ENCODE results near the gene WDCP. TPM values are rescaled to one million over a fixed set of nuclear protein-coding genes. Genes with fewer than 3 reads are reported as not detected.
A peak's percentile ranks its signal among the peaks of the same experiment; 100 is the strongest.
"Not testable (repeated sequence)": the region's sequence is repeated elsewhere in the genome, so short reads cannot be mapped to it uniquely, and the experiment has no call there.

The WDCP gene
- total RNA-seq, 1 donor from 2014 or later, result 12.6 TPM

DNA sequence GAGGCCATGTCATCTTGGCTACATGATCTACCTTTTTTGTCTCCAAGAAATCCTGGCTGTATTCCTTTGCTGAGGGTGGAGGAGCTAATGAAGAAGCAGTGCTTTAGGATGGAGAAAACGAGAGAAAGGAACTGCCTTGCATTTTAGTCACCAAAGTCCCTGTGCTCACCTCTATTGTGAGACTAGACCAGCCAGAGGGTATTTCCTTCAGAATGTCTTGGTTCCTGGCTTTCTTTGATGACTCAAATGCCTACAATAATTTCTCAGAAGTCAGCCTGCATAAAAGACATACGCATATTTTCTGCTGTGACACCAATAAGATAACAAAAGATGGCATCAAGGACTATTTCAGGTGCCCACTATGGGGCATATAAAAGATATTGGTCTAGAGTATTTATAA is 18.1 kb upstream of the WDCP start:
- no peak for DNase-seq

DNA sequence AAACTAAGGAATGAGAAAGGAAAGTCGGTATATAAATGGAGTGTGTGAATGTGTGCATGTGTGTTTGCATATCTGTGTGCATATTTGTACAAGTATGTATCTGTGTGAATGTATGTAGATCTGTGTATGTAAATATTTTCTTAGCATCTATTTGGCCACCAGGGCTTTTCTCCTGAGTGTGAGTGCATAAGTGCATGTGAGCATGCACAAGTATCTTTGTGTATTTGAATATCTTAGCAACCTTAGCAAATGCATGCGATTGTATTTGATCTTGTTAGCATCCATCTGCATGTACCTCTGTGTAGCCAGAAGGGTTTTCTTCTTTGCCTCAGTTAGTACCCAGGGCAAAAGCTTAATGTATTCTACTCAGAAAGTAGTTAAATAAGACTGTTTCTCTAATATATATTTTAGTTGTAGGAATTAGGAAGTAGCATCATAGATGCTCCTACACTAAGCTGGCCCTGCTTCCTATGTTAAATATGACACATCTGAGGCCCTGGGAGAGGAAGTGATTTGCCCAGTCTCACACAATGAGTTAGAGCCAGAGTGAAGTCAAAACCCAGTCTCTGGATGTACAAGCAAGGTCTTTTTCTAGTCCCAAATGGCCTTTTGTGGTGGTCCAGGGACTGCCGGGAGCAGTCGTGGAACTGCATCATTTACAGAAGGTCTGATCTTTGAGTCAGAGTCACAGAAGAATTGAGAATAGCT is 11.5 kb upstream of the WDCP start:
- no peak for DNase-seq

DNA sequence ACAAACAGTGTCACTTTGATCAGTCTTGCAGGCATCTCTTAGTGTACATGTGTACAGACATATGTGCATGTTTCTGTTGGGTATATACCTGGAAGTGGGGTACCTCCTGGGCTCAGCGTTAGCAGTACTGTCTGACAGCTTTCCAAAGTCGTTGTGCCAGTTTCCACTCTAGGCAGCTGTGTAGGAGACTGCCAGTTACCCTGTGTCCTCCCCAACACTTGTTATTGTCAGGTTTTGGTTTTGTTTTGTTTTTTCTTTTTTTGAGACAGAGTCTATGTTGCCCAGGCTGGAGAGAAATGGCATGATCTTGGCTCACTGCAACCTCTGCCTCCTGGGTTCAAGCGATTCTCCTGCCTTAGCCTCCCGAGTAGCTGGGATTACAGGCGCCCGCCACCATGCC is 8.6 kb upstream of the WDCP start:
- DNase-seq, result no peak

DNA sequence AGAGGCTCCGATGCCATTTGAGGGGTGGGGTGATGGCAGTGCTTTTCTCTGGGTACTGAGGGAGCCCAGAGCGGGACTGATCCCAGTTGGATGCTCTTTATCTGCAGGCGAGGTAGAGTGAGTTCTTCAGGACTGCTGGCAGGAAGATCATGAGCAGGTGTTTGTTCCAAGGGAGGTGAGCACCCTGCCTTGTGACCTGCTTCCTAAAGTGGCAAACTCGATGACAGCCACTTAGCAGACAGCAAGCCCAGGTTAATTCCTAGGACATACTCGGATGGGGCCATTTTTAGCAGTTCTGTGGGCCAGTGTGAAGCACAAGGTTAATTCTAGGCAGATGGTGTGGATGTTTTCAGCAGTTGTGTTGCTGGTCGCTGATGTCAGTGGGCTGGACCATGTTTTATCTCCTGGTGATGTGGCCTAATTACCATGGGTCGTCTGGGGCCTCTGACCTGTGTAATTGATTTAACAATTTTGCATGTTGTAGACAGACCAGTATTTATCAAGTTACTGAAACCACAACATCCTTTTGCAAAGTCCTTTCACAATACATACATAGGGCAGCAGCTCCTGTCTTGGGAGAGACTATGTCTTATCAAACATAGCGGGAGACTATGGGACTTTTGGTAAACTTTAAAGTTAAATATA is 7.3 kb upstream of the WDCP start:
- no peak for DNase-seq

DNA sequence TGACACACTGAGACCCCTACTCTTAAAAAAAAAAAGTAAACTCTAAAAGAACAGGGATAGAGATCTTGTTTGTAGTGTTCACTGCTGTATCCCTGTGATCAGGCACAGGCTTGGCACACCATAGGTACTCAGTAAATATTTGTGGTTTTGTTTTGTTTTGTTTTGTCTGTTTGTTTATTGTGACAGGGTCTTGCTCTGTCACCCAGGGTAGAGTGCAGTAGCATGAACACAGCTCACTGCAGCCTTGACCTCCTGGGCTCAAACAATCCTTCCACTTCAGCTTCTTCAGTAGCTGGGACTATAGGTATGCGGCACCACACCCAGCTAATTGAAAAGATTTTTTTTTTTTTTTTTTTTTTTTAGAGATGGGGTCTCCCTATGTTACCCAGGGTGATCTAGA is 5.8 kb upstream of the WDCP start:
- no peak for DNase-seq

DNA sequence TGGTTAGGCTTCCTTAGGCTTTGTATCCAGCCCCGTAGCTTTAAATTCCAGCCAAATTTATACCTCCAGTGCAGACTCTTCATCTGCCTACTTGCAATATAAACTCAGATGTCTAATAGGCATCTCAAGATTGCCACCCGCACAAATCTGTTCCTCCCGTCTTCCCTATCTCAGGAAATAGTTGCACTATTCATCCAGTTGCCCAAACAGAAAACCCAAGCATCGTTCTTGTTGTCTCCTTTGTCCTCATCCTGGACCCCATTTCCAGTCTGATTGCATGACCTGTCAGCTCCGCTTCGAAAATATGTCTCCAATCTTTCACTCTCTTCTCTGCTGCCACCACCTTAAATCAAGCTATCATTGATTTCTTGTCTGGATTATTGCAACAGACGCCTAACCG is 4.6 kb upstream of the WDCP start:
- no peak for DNase-seq

DNA sequence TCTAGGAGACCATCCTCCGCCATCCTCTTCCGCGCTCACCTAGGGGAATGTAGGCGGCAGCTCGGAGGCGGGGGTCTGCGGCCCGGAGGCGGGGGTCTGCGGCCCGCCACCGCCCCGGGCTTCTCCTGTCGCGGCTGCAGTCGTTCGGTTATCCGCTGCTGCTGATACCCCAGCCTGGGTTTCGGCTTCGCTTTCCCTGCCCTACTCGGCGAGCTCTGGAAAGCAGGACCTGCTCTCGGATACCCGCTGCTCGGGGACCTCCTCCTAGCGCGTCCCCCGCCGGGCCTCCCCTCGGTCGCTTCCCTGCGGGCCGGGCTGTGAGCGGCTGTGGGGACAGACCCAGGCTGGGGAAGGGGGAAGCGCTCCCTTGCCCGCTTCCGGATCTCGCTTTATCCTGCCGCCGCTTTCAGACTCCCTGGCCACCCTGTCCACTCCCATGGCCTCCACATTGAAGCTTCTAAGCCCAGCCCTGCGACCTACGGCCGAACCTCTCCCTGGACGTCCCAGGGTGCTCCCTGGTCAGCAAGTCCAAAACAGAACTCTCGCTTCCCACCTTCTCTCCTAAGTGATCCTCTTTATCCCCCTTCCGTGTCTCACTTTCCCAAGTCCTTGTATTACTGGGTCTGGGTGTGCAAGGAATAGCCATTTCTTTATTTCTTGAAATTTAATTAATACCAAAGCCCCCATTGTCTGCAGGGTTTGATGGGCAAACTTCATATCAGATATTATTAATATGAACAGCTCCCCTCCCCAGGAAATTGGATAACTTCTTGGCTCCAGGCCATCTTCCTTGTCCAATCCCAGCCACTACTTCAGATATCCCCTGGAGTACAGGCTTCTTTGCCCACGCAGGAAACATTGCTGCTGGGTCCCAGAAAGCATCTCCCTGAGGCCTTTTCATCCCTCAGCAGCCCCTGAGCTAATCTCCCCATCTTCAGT is 3.1 kb upstream of the WDCP start:
- DNase-seq, result peak; percentile 24

DNA sequence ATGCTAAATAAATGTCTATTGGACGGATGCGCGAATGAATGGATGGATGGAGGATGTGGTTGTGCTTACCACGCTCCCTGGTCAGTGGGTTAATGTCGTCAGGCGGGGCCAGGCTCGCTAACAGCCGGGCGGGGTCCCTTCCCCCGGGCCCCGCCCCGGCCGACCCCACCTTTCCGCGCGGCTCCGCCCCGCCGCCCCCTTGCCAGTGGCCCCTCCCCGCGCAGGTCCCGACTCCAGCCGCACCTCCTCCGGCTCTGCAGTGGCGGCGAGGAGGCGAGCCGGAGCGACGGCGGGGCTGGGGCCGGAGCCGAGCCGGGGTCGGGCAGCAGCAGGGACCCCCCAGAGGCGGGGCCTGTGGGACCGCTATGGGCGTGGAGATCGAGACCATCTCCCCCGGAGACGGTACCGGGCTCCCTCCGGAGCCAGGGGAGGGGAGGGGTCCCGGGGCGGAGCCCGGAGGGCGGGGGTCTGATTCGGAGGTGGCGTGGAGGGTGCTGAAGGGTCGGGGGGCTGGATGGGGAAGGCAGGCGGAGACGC is 2.4 kb upstream of the WDCP start, which contains the start of gene FKBP1B:
Gene FKBP1B, plus strand, starts transcription at position 257 of the 537 bp plus-strand sequence. Its CDS starts 109 bp downstream, at position 366.
- peak; percentile 72 for DNase-seq

DNA sequence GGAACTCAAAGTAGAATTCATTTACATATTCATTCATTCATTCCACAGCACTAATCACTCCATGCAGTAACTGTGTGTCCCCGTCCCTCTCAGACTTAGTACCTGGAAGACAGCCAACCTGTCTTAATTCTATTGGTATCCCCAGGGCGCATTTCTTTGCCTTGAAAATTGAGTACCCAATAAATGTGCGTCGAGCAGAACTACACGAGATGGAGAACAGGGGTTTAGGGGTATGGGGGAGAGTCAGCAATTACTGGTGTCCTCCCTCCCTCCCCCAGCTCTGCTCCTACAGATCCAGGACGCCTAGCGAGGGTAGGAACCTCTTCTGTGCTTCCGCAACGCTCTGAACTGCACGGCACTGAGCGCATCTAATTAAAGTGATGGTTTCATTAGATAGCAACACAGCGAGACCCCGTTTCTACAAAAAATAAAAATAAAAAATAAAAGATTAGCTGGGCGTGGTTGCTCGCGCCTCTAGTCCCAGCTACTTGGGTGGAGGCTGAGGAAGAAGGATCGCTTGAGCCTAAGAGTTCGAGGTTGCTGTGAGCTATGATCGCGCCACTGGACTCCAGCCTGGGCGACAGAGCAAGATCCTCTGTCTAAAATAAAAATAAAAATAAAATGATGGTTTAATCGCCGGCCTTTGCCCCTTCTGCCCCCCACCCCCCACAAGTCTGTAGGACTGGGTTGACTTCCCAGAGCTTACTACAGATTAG is 1.7 kb upstream of the WDCP start:
- DNase-seq, result no peak

DNA sequence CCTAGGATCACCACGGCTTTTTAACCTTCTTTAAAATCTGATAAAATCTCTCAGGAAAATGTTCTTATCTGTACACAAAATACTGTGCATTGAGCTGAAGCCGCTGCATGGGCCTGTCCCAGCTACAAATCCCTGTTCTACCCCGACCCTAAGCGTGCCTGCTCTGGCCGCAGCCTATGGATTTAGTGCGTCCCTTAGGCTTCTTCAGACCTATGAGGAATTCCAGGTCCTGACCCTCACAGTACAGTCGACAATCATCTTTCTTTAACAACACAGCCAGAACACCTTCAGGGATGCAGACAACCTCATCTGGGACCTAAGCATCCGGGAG is 477 bp upstream of the WDCP start:
- no peak for DNase-seq

DNA sequence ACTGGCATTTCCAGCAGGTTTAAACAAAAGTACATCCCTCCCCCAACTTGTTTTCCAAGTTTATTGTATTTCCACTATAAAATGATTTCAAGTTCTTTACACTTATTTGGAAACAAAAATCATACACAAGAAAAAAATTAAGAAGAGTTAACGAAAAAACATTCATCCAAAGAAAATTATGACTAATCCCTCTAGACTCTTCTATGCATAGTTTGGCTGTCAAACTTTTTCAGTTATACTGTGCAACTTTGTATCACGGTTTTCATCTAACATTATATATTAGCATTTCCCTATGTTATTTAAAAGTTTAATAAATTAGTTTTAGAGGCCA is 627 bp downstream of the WDCP start:
- no peak for DNase-seq

DNA sequence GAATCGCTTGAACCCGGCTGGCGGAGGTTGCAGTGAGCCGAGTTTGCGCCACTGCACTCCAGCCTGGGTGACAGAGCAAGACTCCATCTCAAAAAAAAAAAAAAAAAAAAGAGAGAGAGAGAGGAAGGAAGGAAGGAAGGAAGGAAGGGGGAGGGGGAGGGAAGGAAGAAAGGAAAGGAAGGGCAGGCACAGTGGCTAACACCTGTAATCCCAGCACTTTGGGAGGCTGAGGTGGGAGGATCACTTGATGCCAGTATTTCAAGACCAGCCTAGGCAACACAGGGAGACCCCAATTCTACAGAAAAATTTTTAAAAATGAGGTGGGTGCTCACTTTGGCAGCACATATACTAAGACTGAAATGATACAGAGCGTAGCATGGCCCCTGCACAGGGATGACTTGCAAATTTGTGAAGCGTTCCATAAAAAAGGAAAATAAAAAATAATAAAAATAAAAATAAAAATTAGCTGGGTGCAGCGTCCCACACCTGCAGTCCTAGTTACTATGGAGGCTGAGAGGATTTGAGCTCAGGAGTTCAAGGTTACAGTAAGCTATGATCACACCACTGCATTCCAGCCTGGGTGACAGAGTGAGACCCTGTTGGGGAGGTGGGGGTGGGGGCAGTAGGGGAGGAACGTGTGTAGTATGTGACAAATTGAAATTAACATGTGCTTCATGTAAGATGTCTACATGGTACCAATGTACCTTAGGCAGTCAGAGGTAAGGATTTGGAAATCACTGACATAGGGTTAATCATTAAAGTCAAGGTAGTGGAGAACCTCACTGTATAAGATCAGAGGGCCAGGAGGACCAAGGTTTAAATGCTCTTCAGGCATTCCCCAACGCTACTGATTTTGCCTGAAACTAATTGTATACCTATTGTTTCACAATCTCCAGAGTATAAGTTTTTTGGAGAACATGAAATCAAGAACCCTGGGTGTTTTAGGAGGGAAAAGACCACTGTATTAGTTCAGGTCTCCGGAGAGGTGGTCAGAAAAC is 1.4 kb downstream of the WDCP start:
- DNase-seq, result no peak

DNA sequence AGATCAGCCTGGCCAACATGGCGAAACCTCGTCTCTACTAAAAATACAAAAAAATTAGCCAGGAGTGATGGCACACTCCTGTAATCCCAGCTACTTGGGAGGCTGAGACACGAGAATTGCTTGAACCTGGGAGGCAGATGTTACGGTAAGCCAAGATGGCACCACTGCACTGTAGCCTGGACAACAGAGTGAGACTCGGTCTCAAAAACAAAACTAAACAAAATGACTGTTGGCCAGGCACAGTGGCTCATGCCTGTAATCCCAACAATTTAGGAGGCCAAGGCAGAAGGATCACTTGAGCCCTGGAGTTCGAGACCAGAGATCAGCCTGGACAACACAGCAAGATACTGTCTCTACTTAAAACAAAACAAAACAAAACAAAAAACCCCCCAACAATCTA is 4.1 kb downstream of the WDCP start:
- not testable (repeated sequence) for DNase-seq

DNA sequence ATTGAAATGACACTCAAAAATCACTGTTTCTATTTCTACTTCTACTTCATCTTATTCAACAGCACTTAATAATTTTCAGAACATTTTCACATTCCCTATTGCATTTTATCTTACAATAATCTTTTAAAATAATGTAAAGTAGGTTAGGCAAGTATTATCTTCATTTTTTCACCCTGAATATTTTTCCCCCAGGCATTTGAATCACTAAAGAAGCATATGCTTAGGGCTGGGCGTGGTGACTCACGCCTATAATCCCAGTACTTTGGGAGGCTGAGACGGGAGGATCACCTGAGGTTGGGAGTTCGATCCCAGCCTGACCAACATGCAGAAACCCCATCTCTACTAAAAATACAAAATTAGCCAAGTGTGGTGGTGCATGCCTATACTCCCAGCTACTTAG is 6.7 kb downstream of the WDCP start:
- DNase-seq, result no peak

DNA sequence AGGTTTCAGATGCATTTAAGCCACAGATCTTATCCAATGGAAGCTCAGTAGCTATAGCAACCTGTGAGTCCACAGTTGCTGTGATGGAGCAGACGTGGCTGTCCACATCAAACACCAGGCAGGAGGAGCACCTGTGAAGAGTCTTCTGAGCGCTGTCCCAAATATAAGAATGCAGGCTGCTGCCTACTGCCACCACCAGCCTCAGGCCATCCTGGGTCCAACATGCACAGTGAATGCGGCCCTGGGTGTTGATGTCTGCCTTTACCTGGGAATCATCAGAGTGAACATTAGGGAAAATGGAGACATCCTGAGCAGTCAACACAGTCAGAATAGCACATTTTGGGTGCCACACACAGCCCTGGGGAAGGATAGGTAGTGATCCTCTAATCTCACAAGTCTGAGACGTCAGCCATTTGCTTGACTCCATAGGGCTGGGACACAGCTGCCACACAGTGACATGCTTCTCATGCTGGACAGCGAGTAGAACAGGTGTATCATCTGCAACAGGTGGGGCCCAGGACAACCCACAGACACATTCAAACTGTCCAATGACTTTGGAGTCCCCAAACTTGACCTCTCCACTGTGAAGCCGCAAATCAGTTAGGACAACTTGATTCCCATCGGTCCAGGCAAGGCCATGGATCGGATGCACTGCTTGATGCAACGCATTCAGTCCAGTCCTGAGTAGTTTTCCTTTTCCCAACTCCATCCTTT is 8.2 kb downstream of the WDCP start:
- DNase-seq, result no peak

DNA sequence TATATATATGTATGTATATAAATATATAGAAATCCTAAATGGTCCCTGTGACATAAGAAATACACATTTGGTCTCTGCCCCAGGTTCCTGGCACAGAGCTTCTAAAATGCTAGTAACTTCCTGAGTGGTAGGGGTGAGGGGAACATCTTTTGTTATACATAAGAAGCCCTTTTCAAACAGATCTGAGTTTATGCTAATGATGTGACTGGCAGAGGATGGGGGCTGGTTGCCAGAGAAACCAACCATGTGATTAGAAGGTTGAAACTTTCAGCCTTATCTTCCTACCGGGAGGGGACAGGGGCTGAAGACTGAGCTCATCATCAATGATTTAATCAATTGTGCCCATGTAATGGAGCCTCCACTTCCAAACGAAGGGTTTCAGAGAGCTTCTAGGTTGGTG is 21.0 kb downstream of the WDCP start:
- no peak for DNase-seq

DNA sequence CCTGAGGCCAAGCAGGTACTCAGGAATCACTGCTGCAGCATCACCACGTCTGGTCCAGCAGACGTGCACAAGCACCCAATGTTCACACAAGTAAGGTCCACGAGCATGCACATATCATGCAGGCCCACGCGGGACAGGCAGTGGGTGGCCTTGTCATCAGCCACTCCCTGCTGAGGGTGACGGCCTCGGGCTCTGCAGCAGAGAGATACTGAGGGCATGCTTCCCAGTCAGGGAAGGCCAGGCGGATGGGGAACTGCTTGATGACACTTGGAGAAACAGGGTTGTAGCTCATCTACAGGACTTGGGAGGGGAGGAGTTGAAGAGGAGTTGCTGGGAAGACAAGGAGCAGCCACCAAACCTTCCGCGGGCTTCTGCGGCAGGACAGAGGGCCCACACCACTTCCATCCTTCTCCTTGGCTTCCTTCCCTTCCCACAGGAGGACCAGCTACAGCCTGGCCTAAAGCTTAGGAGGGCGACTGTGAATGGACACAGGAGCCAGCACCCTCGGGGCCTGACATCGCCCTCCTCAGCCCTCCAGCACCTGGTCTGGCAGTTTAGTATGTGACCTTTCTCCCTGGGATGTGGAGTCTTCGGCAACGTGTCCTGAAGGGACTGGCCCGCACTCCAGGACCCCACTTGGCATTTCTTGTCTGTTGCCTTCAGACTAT is 22.1 kb downstream of the WDCP start:
- no peak for DNase-seq

DNA sequence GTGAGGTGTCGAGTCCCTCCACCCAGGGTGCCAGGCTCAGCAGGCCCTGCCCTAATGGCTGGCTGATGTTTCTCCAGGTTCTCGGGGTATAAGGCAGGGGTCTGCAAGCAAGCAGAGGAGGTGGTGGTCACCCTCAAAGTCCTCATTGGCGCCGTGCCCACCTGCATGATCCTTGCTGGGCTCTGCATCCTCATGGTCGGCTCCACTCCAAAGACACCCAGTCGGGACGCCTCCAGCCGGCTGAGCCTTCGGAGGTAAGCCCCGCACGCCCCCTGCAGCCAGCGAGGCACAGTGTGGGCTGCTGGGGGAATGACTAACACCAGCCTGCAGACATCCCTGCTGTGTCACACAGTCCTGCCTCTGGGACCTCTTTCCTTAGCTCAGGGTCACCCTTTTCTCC is 23.2 kb downstream of the WDCP start:
- DNase-seq, result no peak

DNA sequence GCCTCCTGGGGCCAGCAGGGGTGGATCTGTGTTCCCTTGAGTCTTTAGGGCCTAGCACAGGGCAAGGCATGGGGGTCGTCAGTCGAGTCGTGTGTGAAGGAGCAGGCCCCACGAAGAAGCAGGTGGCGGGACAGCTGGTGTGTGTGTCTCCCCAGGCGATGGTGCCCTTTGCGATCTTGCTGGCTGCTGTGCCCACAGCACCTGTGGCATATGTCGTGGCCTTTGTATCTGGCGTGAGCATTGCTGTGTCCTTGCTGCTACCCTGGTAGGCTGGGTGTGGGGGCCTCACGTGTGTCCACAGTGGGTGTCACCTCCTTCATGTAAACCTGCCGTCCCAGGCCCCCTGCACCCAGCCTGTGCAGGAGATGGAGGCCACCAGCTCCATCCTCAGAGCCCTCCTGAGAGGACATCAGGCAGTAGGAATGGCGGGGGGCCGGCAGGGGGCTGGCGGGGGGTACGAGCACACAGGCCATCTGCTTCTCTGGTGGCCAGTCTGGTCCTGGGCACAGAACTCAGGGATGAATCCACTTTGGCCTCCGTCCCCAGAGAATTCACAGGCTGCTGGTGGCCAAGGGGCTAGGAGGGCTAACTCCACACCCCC is 24.1 kb downstream of the WDCP start:
- no peak for DNase-seq
